Measurements from ENCODE around the gene PKHD1.

GRCh38 chr6:52061481-52061880, 25.9 kb downstream of the PKHD1 start:
- TF ChIP-seq POLR2A (IDR thresholded peaks at IDR 0.05) (no peak), CTCF (IDR thresholded peaks at IDR 0.05) (no peak)

All from heart left ventricle (tissue), 13 donors.